ENCODE data around the gene SEC61G. TPM values are rescaled to one million over a fixed set of nuclear protein-coding genes. Genes with fewer than 3 reads are reported as not detected.

Gene SEC61G
- polyA plus RNA-seq, 1 of the 3 experiments (the other 2 are of a cell fraction), result 229 TPM

- H3K4me2 ChIP-seq, result no peak overlapping the region
Measured at GRCh38 chr7:54783952-54784351, 24.9 kb upstream of the SEC61G start.

GRCh38 chr7:54782829-54783228, 23.8 kb upstream of the SEC61G start:
- WGBS (ENCODE audit: low lambda C conversion rate), result 73% methylated on average over 8 of the region's 8 CpGs
- no peak overlapping the region for H3K9ac ChIP-seq
- TF ChIP-seq PBX3 (IDR thresholded peaks at IDR 0.05) (no peak), CTCF (IDR thresholded peaks at IDR 0.05) (no peak), IRF3 (IDR thresholded peaks at IDR 0.05; ENCODE audit: low read depth, low read length) (no peak), CHD2 (IDR thresholded peaks at IDR 0.05; ENCODE audit: low read length, partially characterized antibody) (no peak), ZBTB33 (IDR thresholded peaks at IDR 0.05; ENCODE audit: borderline replicate concordance, low read depth) (no peak), RAD21 (IDR thresholded peaks at IDR 0.05; ENCODE audit: low read length) (no peak), GABPA (IDR thresholded peaks at IDR 0.05; ENCODE audit: low read depth) (no peak), EP300 (IDR thresholded peaks at IDR 0.05; ENCODE audit: borderline replicate concordance in 1 of 2, low read depth in 1 of 2, low read length in 1 of 2) (no peak), NRF1 (IDR thresholded peaks at IDR 0.05; ENCODE audit: low read depth, low read length) (no peak), RFX5 (IDR thresholded peaks at IDR 0.05; ENCODE audit: low read length) (no peak), MAX (IDR thresholded peaks at IDR 0.05; ENCODE audit: low read depth) (no peak), SMC3 (IDR thresholded peaks at IDR 0.05; ENCODE audit: low read depth, low read length) (no peak), RXRA (IDR thresholded peaks at IDR 0.05; ENCODE audit: borderline replicate concordance, low read depth) (no peak), TAF1 (IDR thresholded peaks at IDR 0.05; ENCODE audit: borderline replicate concordance, low read depth, low read length) (no peak), TCF12 (IDR thresholded peaks at IDR 0.05) (no peak), FOXJ3 (CRISPR knock-in tag; IDR thresholded peaks at IDR 0.05) (no peak)

More at GRCh38 chr7:54783952-54784351, 24.9 kb upstream of the SEC61G start:
- TF ChIP-seq EZH2phosphoT487 (IDR thresholded peaks at IDR 0.05; ENCODE audit: borderline replicate concordance, low read depth), result no peak
- TF ChIP-seq PBX3 (IDR thresholded peaks at IDR 0.05), result no peak
- no peak for TF ChIP-seq RXRA (IDR thresholded peaks at IDR 0.05; ENCODE audit: borderline replicate concordance, low read depth)
- no peak for TF ChIP-seq NFIC (IDR thresholded peaks at IDR 0.05; ENCODE audit: borderline replicate concordance)
- no peak for TF ChIP-seq TEAD4 (IDR thresholded peaks at IDR 0.05; ENCODE audit: borderline replicate concordance, insufficient read depth)
- no peak for TF ChIP-seq FOXJ3 (CRISPR knock-in tag; IDR thresholded peaks at IDR 0.05)
- TF ChIP-seq TAF1 (IDR thresholded peaks at IDR 0.05; ENCODE audit: borderline replicate concordance, low read depth, low read length), result no peak
- TF ChIP-seq NRF1 (IDR thresholded peaks at IDR 0.05; ENCODE audit: low read depth, low read length), result no peak
- no peak for TF ChIP-seq ELF1 (IDR thresholded peaks at IDR 0.05)
- Histone ChIP-seq H3K79me2 (ENCODE audit: insufficient read depth) (no peaks in the 10 kb centered on the region), H3K36me3 (replicated peaks in 1 of 2; ENCODE audit: control insufficient read depth in 1 of 2, insufficient read depth in 2 of 2, low read length in 1 of 2) (no peaks in the 10 kb centered on the region), H3K9ac (no peak overlapping the region), H3F3A (replicated peaks; ENCODE audit: insufficient read depth) (no peaks in the 10 kb centered on the region), H3K27ac (ENCODE audit: low read depth in 2 of 2, low read length in 1 of 2) (no peak overlapping the region), H3K4me1 (ENCODE audit: control insufficient read depth in 1 of 2, insufficient read depth in 2 of 2, low read depth in 1 of 2, low read length in 1 of 2) (peaks cover 0 to 4% of the 10 kb centered on the region in 2 experiments; a peak in 1 of 4 replicates), H3K4me3 (ENCODE audit: low read depth in 2 of 2, low read length in 1 of 2) (no peak overlapping the region), H2AFZ (ENCODE audit: low read depth) (no peak overlapping the region), H3K27me3 (ENCODE audit: insufficient read depth) (no peaks in the 10 kb centered on the region), H3K9me2 (no peaks in the 10 kb centered on the region), H4K20me1 (ENCODE audit: insufficient read depth) (no peaks in the 10 kb centered on the region), H3K9me3 (no peaks in the 10 kb centered on the region)
- POLR2A ChIA-PET, result no interaction called here
- CTCF ChIA-PET, result interaction anchor here (8.3 to 42.7 kb wide), 2 partner anchors 10 to 465 kb away, joined by 114 to 1068 read pairs; no protein-coding TSS in a partner anchor
- DNase-seq, result no peak
- 85% methylated on average over 4 of the region's 4 CpGs for WGBS (ENCODE audit: low lambda C conversion rate)

More at GRCh38 chr7:54782829-54783228, 23.8 kb upstream of the SEC61G start:
- DNase-seq, result no peak
- Histone ChIP-seq H3K4me3 (ENCODE audit: low read depth in 2 of 2, low read length in 1 of 2) (no peak overlapping the region), H3K4me1 (ENCODE audit: control insufficient read depth in 1 of 2, insufficient read depth in 2 of 2, low read depth in 1 of 2, low read length in 1 of 2) (no peaks in the 10 kb centered on the region), H3K36me3 (replicated peaks in 1 of 2; ENCODE audit: control insufficient read depth in 1 of 2, insufficient read depth in 2 of 2, low read length in 1 of 2) (no peaks in the 10 kb centered on the region), H3K27me3 (ENCODE audit: insufficient read depth) (no peaks in the 10 kb centered on the region), H3K27ac (ENCODE audit: low read depth in 2 of 2, low read length in 1 of 2) (no peak overlapping the region), H2AFZ (ENCODE audit: low read depth) (no peak overlapping the region), H3K79me2 (ENCODE audit: insufficient read depth) (no peaks in the 10 kb centered on the region), H3K9me2 (no peaks in the 10 kb centered on the region), H3K9me3 (no peaks in the 10 kb centered on the region), H4K20me1 (ENCODE audit: insufficient read depth) (no peaks in the 10 kb centered on the region), H3K4me2 (no peak overlapping the region), H3F3A (replicated peaks; ENCODE audit: insufficient read depth) (no peaks in the 10 kb centered on the region)
- ChIA-PET POLR2A (no interaction called here), CTCF (interaction anchor here (3.2 to 42.7 kb wide), 3 partner anchors 9 to 466 kb away, joined by 10 to 1068 read pairs (median 114); no protein-coding TSS in a partner anchor)
